HAP-1 (cell line): ENCODE data around the gene PNMA8B.
"Not testable (repeated sequence)": the region's sequence is repeated elsewhere in the genome, so short reads cannot be mapped to it uniquely, and the experiment has no call there.

ENCODE experiments used
- DNase-seq, 2 experiments: peaks; one replicate each; pipeline ENCODE4 v3.0.0-alpha.2; 2016 to 2020; ENCODE audit warnings: low spot score in 2 of 2
- H3K27me3 ChIP-seq: fragments of 250-450 bp; sonication (Bioruptor Pico); 2 replicates; pipeline ENCODE4 v1.5.1; 2020; ENCODE audit warnings: low read depth, mild to moderate bottlenecking, moderate library complexity
- H3K36me3 ChIP-seq: fragments of 250-450 bp; sonication (Bioruptor Pico); replicated peaks from 2 replicates; pipeline ENCODE4 v1.5.1; 2020; ENCODE audit warnings: mild to moderate bottlenecking
- H3K4me1 ChIP-seq: fragments of 250-450 bp; sonication (Bioruptor Pico); 2 replicates; pipeline ENCODE4 v1.5.1; 2020; ENCODE audit warnings: mild to moderate bottlenecking
- H3K4me3 ChIP-seq: fragments of 250-450 bp; sonication (Bioruptor Pico); 2 replicates; pipeline ENCODE4 v1.5.1; 2020; ENCODE audit warnings: mild to moderate bottlenecking, moderate library complexity
- H3K9me3 ChIP-seq: fragments of 250-450 bp; sonication (Bioruptor Pico); 2 replicates; pipeline ENCODE4 v1.5.1; 2020; ENCODE audit warnings: mild to moderate bottlenecking, moderate library complexity
- in situ Hi-C: fragments of 300-500 bp; cut with MboI; formaldehyde crosslinking; loops from 3 replicates; pipeline ENCODE4 v1.14.3; 2020; ENCODE audit warnings: low sequenced_read_pairs, inconsistent platforms, mixed read lengths

Gene PNMA8B

DNA sequence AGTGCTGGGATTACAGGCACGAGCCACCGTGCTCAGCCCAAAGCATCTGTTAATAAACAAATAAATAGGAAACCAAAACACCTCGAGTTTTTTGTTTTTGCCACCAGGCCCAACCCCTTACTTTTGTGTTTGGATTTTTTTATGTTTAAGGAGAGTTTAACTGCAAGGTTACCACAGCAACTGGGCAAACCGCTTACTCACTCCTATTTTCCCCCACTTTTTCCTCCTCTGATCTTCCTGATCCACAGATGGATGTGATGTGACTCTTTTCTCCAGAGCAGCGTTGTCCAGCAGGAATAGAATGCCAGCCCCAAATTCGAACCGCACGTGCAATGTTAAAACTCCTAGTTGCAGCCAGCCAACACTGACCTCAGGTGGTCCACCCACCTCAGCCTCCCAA, 2.1 kb upstream of the PNMA8B start:
- H3K36me3 ChIP-seq, result no peaks in the 10 kb centered on the region
- H3K4me3 ChIP-seq, result no peak overlapping the region
- H3K9me3 ChIP-seq, result no peaks in the 10 kb centered on the region
- in situ Hi-C loops, result no loop called here
- no peaks in the 10 kb centered on the region for H3K27me3 ChIP-seq
- peaks cover 9% of the 10 kb centered on the region for H3K4me1 ChIP-seq
- DNase-seq, result no peak

DNA sequence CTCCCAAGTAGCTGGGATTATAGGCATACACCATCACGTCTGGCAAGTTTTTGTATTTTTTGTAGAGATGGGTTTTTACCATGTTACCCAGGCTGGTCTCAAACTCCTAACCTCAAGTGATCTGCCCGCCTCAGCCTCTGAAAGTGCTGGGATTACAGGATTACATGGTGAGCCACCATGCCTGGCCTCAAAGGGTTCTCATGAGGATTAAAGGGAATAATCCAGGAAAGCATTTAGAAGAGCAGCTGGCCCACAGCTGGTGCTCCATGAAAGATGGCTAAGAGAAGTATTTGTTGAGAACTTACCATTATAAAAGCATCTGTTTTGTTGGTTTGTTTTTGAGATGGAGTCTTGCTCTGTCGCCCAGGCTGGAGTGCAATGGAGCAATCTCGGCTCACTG, 1.2 kb upstream of the PNMA8B start:
- H3K36me3 ChIP-seq, in situ Hi-C loops, H3K4me1 ChIP-seq, H3K9me3 ChIP-seq, H3K27me3 ChIP-seq, DNase-seq, H3K4me3 ChIP-seq: not testable (repeated sequence)

DNA sequence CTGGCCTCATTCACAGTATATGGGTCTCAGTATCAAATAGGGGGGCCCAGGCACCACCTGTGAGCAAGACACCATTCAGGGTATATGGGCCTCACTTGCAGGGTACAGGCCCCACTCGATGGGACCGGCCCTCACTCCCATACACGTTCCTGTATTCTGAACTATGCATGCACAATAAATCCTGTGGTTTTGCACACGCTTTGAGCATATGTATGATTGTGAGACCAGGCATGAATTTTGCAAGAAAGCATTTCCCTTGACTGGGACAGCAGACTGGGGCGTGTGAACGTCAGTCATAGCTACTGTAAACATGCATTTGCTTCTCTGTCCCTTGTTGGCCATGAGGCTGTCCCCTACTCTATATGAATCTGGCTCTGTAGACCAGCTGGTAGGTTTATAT, 637 bp upstream of the PNMA8B start:
- no peak for DNase-seq
- Histone ChIP-seq H3K4me1 (peaks cover 9% of the 10 kb centered on the region), H3K27me3 (no peaks in the 10 kb centered on the region), H3K4me3 (no peak overlapping the region), H3K36me3 (no peaks in the 10 kb centered on the region), H3K9me3 (no peaks in the 10 kb centered on the region)
- in situ Hi-C loops, result no loop called here

GRCh38 chr19:46494941-46495785, 504 bp downstream of the PNMA8B start:
- in situ Hi-C loops, result no loop called here
- no peak overlapping the region for H3K4me3 ChIP-seq
- H3K9me3 ChIP-seq, result no peaks in the 10 kb centered on the region
- no peaks in the 10 kb centered on the region for H3K36me3 ChIP-seq
- no peak for DNase-seq
- H3K27me3 ChIP-seq, result no peaks in the 10 kb centered on the region
- H3K4me1 ChIP-seq, result peaks cover 9% of the 10 kb centered on the region

DNA sequence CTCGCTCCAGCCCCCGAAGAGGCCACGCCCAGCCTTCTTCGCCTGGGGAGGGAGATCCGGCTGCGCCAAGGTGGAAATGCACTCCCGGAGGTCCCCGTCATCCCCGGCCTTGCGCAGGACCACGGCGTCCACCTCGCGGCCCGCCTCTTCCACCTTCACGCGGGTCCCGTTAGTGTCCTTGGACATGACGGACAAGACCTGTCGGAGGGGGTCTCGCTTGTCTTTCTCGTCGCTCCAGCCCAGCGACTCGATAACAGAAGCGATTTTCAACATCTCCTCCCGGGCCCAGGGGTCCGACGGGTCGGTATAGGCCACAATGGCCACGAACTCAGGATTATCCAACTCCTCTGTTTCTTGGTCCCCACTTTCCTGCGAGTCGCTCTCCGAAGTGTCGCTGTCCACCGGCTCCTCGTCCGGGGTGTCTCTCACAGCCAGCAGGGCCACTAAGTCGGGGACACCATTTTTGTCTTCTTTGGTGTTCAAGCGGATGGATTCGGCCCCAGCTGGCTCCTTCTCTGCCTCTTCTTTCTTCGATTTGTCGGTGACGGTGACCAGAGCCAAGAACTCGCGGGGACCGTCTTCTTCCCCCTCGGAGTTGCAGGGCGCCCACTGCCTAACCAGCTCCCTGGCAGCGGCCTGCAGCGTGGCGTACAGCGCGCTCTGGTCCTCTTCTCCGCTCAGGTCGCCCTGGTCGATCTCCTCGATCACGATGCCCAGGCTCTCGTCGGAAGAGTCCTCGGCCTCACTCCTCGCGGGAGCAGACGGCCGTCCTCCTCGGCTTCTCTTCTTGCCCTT, 1.3 kb downstream of the PNMA8B start:
- in situ Hi-C loops, result no loop called here
- Histone ChIP-seq H3K27me3 (no peaks in the 10 kb centered on the region), H3K4me3 (no peak overlapping the region), H3K9me3 (no peaks in the 10 kb centered on the region), H3K4me1 (peaks cover 3% of the 10 kb centered on the region), H3K36me3 (no peaks in the 10 kb centered on the region)
- no peak for DNase-seq

DNA sequence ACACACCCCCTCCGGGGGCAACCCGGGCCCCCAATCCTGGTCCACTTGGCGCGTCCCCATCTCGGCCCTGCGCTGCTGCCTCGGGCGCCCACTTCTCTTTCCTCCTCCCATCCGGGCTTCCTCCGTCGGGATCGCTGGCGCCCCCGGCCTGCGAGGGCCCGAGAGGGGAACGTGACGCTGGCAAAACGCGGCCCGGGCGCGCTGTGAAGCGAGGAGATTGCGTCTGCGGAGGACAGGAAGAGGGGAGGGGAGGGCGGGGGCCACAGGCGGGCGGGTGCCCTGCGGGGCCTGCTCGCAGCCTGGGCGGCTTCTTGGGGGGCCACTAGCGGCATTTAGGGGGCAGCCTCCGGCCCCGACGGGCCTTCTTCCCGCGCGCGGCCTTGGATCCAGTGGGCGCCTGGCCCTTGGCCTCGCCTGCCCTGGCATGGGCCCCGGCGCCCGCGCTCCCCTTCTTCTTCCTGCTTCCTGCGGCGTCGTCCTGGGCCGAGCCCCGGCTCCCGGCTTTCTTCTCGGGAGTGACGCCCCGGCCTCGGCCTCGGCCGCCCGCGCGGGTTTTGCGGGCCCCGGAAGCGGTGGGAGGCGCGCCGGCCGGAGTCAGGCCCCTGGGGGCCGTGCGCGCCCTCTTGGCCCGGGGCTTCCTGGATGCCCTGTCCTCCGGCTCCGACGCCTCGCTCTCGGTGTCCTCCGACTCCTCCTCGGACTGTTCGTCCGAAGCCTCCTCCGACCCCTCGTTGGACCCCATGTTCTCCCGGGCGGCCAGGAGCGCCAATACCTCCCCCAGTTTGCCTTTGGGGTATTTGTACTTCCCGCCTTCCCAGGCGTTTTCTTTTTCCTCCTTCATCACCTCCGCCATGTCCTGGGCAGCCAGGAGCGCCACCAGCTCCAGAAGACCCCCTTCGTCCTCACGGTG, 2.2 kb downstream of the PNMA8B start:
- in situ Hi-C loops, result no loop called here
- no peak overlapping the region for H3K4me3 ChIP-seq
- H3K27me3 ChIP-seq, result no peaks in the 10 kb centered on the region

GRCh38 chr19:46492841-46493235, 2.8 kb downstream of the PNMA8B start:
- DNase-seq, result no peak
- H3K9me3 ChIP-seq, result no peaks in the 10 kb centered on the region
- no peaks in the 10 kb centered on the region for H3K36me3 ChIP-seq
- no peaks in the 10 kb centered on the region for H3K27me3 ChIP-seq
- in situ Hi-C loops, result no loop called here
- no peak overlapping the region for H3K4me3 ChIP-seq
- H3K4me1 ChIP-seq, result no peaks in the 10 kb centered on the region

More for the DNA sequence above, 2.2 kb downstream of the PNMA8B start:
- H3K9me3 ChIP-seq, result no peaks in the 10 kb centered on the region
- no peaks in the 10 kb centered on the region for H3K36me3 ChIP-seq
- no peaks in the 10 kb centered on the region for H3K4me1 ChIP-seq
- DNase-seq, result no peak

DNA sequence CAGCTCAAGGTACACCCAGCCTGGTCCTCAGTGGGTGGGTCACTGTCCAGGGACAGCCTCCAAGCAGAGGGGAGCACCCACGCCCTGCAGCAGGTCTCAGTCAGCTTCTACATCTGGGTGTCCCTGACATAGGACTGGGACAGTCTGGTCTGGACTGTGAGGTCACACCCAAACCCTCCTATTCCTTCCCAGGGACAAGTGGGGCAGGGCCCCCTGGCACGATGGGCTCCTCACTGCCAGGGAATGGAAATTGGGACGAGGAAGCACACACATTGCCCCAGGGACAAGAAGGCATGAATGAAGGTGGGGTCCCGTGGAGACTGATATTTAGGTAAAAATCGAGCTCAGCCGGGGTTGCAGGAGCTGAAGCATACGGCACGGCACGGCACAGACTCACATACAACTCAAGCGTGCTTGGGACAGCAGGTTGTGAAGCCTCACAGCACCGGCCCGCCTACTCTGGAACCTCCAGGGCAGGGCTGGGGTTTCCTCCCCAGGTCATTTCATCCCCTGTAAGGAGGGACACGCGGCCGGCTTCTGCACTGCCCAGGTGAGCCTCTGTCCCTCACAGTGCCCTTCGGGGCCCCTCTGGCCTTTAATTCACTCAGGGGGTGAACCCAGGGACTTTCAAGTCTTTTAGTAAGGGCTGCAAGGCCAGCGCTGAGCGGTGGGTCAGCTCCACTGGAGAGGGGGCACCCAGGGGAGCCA, 3.5 kb downstream of the PNMA8B start:
- DNase-seq, result no peak
- Histone ChIP-seq H3K36me3 (no peaks in the 10 kb centered on the region), H3K4me1 (peaks cover 5% of the 10 kb centered on the region), H3K9me3 (no peaks in the 10 kb centered on the region), H3K27me3 (no peaks in the 10 kb centered on the region), H3K4me3 (no peak overlapping the region)
- in situ Hi-C loops, result no loop called here

DNA sequence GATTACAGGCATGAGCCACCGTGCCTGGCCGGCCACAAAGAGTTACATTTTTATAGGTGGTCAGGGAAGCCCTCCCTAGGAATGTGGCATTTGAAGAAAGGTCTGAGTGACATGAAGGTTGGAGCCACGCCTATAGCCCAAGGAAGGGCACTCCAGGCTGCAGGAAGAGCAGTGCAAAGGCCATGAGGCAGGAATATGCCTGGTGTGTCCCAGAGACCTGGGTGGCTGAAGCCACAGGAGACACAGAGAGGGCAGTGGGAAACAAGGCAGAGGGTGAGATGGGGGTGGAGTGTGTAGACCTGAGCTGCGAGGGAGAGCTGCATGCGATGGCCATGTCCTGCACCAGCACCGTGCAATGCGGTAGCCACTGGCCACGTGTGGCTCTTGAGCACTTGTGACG, 4.9 kb downstream of the PNMA8B start:
- no peaks in the 10 kb centered on the region for H3K27me3 ChIP-seq
- H3K36me3 ChIP-seq, result no peaks in the 10 kb centered on the region
- no peaks in the 10 kb centered on the region for H3K9me3 ChIP-seq
- in situ Hi-C loops, result no loop called here
- no peak overlapping the region for H3K4me3 ChIP-seq
- peaks cover 5% of the 10 kb centered on the region for H3K4me1 ChIP-seq
- DNase-seq, result no peak

DNA sequence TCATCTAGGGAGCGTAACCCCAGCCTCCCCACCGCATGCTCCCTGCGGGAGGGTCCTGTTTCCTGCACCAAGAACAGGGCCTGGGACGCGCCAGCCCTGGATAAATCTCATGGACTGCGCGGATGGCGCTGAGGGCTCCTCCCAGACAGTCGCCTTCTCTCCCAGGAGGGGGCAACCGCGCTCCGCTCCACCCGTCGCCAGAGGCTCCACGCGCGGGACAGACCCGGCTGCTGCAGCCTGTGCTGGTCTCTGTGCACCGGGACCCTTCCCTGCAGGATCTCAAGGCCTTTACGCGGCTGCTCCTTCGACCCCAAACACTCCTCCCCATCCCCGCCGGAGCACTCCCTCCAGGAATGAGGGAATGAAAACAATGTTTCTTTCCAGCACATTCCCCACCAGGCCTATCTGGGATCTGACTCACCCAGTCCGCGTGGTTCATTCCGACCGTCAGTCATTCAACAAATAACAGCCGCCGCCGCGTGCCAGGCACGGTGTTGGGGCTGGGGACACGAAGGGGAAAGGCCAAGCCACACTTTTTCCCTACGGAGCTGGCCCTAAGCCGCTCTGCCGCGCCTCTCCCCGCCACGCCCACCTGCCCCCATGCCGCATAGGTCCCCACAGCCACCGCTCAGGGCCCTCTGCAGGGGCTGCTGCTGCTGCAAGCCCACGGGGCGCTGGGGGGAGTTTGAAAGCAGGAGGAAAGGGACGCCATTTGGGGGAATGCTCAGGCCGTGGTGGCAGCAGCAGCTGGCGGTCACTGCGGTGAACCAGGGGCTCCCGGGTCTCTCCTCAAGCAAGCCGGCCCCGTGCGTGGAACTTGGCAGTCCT, 6.0 kb downstream of the PNMA8B start:
- Histone ChIP-seq H3K4me1 (peaks cover 7% of the 10 kb centered on the region), H3K27me3 (no peaks in the 10 kb centered on the region), H3K36me3 (no peaks in the 10 kb centered on the region), H3K9me3 (no peaks in the 10 kb centered on the region), H3K4me3 (no peak overlapping the region)
- in situ Hi-C loops, result loop anchor here (5.0 kb wide), 2 partner anchors 92 to 207 kb away; no protein-coding TSS in a partner anchor
- no peak for DNase-seq

GRCh38 chr19:46488551-46488950, 7.1 kb downstream of the PNMA8B start:
- Histone ChIP-seq H3K4me1 (peaks cover 8% of the 10 kb centered on the region), H3K9me3 (no peaks in the 10 kb centered on the region), H3K4me3 (no peak overlapping the region), H3K27me3 (no peaks in the 10 kb centered on the region), H3K36me3 (no peaks in the 10 kb centered on the region)
- no peak for DNase-seq
- in situ Hi-C loops, result loop anchor here (5.0 kb wide), 2 partner anchors 91 to 206 kb away; no protein-coding TSS in a partner anchor

GRCh38 chr19:46487802-46488445, 7.7 kb downstream of the PNMA8B start:
- Histone ChIP-seq H3K4me1 (peaks cover 8% of the 10 kb centered on the region), H3K36me3 (no peaks in the 10 kb centered on the region), H3K9me3 (no peaks in the 10 kb centered on the region), H3K27me3 (no peaks in the 10 kb centered on the region), H3K4me3 (peak overlapping the region; percentile 22)
- DNase-seq, result peak; percentile 76 to 90
- in situ Hi-C loops, result loop anchor here (5.0 kb wide), 2 partner anchors 91 to 206 kb away; no protein-coding TSS in a partner anchor
